ENCODE results near the gene RGS9.
"Not testable (repeated sequence)": the region's sequence is repeated elsewhere in the genome, so short reads cannot be mapped to it uniquely, and the experiment has no call there.

RGS9 gene

GRCh38 chr17:65116515-65116914 lies 20.7 kb upstream of the RGS9 start:
- not testable (repeated sequence) for DNase-seq

GRCh38 chr17:65117384-65118035 lies 19.7 kb upstream of the RGS9 start:
- no peak for DNase-seq

DNA sequence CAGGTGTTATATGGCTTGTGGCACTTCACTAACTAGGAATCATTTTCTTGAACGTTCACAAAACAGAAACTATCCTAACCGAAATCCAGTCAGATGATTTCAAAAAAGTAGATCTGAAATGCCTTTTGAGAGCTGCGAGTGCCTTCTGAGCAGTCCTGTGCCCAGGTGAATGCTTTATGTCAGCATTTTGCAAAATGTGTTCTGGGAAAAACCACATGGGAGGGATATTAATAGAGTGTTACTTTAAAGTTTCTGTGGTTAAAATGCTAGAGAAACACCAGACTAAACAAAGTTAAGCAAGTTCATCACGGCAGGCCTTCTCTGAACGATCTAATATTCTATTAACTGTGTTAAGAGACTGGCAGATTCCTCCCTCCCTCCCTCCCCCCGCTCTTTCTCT lies 15.8 kb upstream of the RGS9 start:
- DNase-seq = no peak

DNA sequence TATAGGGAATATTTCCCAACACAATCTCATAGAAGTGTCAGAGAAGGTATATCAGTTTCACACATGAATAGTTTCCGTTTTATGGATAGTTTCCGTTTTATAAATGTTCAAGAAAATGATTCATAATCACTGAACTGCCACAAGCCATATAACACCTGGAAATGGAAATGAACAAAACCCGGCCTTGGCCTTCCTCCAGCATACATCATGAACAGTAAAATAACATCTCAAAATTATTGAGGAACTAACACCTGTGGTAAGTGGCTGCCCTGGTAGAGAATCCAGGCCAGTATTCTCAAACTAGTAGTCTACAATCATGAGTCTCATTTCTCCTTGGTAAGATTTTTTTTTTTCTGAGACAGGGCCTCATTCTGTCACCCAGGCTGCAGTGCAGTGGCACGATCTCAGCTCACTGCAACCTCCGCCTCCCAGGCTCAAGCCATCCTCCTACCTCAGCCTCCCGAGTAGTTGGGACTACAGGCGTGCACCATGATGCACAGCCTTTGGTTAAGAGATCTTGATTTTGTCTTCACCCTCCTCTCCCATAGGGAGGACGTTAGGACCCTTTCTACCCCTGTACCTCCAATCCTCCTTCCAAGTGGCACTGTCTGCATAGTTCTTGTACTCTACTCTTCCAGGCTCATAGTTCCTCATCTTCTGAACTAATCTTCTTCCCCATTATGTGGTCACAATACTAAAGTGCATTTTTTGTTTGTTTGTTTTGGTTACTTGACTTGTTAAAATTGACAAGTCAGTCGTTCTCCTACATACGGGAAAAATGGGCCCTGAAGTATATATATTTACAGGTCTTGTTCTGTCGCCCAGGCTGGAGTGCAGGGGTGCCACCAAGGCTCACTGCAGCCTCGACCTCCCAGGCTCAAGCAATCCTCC lies 15.0 kb upstream of the RGS9 start:
- DNase-seq = peak in 1 of 2 donors; percentile 20

DNA sequence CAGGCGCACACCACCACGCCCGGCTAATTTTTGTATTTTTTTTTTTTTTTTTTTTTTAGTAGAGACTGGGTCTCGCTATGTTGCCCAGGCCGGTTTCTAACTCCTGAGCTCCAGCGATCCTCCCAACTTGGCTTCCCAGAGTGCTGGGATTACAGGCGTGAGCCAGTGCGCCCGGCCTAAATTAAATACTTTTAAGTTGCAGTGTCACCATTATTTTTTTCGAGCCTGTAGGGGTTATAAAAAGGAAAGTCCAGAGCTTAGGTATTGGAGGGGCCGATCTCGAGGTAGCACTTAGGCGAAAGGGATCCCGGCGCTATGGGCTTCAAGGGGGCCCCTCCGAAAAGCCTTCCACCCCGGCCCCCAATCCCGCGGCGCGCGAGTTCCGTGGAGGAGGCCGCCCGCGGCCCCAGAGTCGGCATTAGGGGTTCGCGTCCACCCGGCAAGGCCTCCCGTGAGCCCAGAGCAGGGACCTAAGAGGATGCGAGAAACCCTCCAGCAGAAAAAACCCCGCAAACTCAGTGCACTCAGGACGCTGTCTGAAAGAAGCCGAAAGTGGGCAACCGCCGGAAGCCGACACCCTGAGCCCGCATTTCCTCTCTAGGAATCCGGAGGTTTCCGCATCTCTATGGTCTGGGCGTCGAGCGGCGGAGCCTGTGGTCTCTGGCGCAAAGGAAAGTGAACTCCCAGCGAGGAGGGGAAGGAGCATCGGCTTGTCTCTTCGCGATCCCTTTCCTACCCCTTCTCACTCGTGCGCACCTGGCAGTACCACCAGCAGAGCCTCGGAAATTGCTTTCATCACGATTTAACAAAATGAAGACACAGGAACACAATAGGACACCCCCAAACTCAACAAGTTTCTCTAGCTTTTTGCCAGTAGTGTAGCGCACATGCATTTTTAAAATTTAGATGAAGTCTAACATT lies 14.1 kb upstream of the RGS9 start:
- peak; percentile 77 to 89 for DNase-seq

DNA sequence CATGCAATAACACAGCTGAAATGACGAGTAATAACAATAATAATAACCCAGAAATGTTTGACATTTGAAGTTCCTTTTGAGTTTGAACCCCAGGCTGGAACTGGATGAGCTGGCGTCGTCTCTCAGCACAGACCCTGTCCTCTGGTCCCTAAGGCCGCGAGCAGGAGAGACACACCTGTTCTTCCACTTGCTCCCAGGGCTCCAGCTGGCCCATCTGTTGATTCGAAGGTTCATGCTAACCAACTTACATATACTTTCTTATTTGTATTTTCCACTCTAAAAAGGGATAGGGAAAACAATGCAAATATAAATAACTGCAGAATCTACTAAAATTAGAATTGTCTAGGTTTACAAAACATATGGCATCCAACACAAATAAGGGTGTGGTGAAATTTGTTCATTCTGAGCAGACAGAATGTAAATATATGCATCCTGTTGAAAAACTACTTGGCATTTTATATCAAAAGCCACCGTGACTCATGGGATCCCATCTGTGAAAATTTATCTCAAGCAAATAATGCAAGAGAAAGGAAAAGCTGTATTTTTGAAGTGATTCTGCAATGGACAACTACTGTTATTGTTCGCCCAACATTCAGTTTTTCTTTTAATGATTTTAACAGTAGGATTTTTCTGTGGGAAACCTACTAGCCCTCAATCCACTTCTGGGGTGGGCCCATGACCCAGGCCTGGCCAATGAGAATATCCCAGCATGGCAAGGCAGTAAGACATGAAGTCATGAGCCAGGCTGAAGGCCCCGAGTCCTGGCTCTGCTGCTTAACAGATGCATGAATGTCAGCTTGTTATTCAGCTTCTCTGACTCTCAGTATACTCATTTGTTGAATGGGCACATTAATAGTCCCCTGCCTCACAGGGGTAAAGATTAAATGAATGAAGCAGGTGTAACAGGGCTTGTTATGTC lies 13.2 kb upstream of the RGS9 start:
- no peak for DNase-seq

- no peak for DNase-seq
Measured at GRCh38 chr17:65130832-65131231, 6.3 kb upstream of the RGS9 start.

GRCh38 chr17:65131240-65131639 lies 5.9 kb upstream of the RGS9 start:
- DNase-seq = no peak

DNA sequence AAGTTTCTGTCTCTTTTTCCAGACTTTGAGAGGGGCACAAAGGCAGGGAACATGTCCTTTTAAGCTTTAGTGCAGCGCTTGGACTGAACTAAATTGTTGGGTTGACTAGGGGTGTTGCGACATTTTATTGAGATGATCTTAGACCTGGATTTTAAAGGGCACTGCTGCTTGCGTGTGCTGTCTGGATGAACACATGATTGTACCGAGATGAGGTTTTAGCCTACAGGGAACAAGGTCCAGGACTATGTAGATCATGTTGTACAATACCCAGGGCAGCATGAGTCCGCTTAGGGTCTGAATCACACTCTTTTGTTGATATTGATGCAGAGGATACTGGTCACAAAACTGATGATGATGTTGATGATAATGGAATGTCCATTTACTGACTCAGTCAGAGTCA lies 5.2 kb upstream of the RGS9 start:
- DNase-seq = no peak

DNA sequence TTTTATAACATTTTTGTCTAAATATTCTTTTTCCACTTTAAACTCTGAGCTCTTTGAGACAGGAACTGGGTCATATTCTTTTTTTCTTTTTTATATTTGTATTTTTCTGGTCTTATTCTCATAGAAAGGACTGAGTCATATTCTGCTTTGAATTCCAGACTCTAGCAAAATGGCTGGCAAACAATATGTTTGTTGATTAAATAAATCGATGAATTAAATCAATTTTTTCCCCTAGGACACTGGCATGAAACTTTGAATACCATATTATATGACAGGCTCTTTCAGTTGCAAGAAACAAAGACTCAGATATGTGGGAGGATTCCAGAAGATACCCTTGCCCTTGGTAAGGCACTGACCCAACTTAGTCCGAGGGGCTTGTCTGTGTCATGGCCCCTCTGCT lies 3.1 kb upstream of the RGS9 start:
- no peak for DNase-seq

GRCh38 chr17:65139101-65139764 lies 2.1 kb downstream of the RGS9 start:
- DNase-seq = no peak

DNA sequence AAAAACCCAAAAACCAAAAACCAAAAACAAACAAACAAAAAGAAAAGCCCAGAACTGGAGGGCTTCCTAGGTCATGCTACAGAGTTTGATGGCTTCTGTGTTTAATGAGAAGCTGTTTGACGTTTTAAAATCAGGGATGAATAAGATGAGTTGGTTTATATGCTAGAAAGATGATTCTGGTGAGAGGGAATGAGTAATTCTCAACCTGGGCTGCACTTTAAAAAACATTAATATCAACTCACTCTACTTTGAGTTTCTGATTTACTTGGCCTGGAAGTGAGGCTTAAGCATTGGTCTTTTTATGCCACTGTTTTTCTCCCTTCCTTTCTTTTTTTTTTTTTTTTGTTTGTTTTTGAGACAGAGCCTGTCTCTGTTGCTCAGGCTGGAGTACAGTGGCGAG lies 5.1 kb downstream of the RGS9 start:
- DNase-seq = no peak

DNA sequence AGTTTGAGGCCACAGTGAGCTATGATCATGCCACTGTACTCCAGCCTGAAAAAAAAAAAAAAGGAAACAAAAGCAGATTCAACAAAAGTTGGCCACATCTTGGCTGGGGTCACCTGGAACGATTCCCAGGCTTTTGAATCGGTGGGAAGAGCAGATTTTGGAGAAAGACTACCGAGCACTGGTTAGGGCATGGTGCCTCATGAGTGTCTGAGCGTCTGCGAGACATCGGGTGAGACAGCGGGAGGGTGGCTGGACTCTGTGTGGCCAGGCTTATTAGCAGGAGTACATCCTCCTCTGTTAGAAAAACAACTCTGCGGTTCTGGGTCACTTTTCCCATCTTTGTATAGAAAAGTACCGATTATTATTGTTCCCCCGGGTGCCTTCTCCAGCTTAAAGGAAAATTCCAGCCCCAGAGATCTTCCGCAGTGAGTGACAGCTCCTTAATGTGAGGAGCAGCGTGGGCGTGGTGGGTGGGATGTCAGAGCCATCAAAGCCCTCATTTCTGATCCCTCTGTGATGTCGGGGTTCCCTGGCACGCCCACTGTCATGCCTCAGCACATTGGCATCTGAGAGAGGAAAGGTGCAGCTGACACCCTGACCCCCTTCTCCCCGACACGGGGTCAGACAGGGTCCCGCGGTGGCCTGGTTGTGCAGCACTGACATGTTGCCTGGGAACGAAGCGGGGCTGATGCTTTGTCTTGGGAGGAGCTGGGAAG lies 6.9 kb downstream of the RGS9 start:
- DNase-seq = no peak

- no peak for DNase-seq
Measured at GRCh38 chr17:65145743-65146142, 8.6 kb downstream of the RGS9 start.

DNA sequence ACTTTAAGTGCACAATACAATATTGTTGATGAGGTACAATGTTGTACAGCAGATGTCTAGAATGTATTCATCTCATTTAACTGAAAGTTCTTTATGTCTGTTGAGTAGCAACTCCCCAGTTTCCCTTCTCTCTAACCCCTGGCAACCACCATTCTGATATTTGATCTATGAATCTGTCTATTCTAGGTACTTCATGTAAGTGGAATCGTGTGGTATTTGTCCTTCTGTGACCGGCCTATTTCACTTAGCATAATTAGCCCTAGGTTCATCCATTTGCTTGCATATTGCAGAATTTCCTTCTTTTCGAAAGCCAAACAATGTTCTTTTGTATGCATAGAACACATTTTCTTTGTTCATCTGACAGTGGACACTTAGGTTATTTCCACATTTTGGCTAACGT lies 10.8 kb downstream of the RGS9 start:
- DNase-seq = no peak

- DNase-seq = peak; percentile 37 to 97
Measured at GRCh38 chr17:65154770-65155589, 17.8 kb downstream of the RGS9 start.

- DNase-seq = no peak
Measured at GRCh38 chr17:65155622-65156021, 18.5 kb downstream of the RGS9 start.

DNA sequence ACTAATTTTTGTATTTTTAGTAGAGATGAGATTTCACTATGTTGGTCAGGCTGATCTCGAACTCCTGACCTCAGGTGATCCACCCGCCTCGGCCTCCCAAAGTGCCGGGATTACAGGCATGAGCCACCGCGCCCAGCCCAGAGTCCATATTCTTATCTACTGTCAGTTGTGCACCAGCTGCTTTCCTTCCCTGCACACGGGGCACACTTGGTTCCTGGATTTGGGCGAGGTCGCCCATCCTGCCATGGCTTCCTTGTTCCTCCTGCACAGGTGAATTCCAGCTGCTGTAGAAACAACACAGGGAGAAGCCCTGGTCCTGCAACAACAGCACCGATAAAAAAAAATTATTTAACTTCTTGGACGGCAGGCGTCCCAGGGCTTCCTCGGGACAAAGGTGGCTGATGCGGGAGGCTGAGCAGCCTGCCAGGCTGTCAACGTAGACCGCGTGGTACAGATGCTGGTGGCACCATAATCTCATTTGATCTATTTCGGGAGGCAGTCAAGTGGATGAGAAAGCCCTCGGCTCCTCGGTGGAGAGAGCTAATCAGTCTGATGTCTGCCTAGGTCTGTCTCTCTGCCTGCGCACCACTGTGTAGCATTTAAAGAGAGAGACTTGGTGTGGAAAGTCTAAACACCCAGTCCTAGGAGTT lies 19.1 kb downstream of the RGS9 start:
- no peak for DNase-seq

DNA sequence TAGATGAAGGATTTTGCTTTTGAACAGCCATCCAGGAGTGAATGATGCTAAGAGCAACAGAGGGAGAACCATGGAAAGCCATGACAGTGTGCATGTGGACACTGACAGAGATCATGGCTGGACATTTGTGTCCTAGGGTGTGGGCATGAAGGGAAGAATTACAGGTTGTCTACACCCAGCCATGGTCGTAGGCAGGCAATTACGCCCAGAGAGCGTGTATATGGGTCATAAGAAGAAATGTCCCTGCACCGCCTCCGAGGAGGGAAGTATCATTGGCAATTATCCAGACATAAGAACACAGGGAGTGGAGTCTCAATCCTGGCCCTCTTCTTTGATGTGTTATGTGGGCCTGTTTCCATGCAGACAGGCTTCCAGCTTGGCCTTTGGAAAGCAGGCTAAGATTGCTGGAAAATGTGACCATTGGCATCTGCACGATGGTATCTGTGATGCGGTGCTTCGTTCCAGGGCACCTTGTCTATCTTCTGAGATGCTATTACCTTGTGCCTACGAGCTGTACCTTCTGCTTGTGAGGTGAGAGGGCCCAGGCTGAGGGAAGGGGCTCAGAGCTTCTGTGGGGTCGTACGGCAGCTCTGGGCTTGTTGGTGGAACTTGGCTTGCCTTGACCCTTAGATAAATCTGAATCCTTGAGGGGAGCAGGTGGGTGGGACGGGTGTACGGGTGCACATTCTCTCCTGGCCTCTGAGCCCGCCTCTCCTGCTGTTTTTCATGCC lies 19.8 kb downstream of the RGS9 start:
- no peak for DNase-seq

Measured in bone marrow (tissue), 2 donors.